HAP-1 (cell line): ENCODE measurements around the gene FTO.
A peak's percentile ranks its signal among the peaks of the same experiment; 100 is the strongest.
"Not testable (repeated sequence)": the region's sequence is repeated elsewhere in the genome, so short reads cannot be mapped to it uniquely, and the experiment has no call there.

ENCODE experiments used
- DNase-seq, 2 experiments: peaks; one replicate each; pipeline ENCODE4 v3.0.0-alpha.2; 2016 to 2020; ENCODE audit warnings: low spot score in 2 of 2
- H3K27me3 ChIP-seq: fragments of 250-450 bp; sonication (Bioruptor Pico); 2 replicates; pipeline ENCODE4 v1.5.1; 2020; ENCODE audit warnings: low read depth, mild to moderate bottlenecking, moderate library complexity
- H3K36me3 ChIP-seq: fragments of 250-450 bp; sonication (Bioruptor Pico); replicated peaks from 2 replicates; pipeline ENCODE4 v1.5.1; 2020; ENCODE audit warnings: mild to moderate bottlenecking
- H3K4me1 ChIP-seq: fragments of 250-450 bp; sonication (Bioruptor Pico); 2 replicates; pipeline ENCODE4 v1.5.1; 2020; ENCODE audit warnings: mild to moderate bottlenecking
- H3K4me3 ChIP-seq: fragments of 250-450 bp; sonication (Bioruptor Pico); 2 replicates; pipeline ENCODE4 v1.5.1; 2020; ENCODE audit warnings: mild to moderate bottlenecking, moderate library complexity
- H3K9me3 ChIP-seq: fragments of 250-450 bp; sonication (Bioruptor Pico); 2 replicates; pipeline ENCODE4 v1.5.1; 2020; ENCODE audit warnings: mild to moderate bottlenecking, moderate library complexity
- in situ Hi-C: fragments of 300-500 bp; cut with MboI; formaldehyde crosslinking; loops from 3 replicates; pipeline ENCODE4 v1.14.3; 2020; ENCODE audit warnings: low sequenced_read_pairs, inconsistent platforms, mixed read lengths

Gene FTO

DNA sequence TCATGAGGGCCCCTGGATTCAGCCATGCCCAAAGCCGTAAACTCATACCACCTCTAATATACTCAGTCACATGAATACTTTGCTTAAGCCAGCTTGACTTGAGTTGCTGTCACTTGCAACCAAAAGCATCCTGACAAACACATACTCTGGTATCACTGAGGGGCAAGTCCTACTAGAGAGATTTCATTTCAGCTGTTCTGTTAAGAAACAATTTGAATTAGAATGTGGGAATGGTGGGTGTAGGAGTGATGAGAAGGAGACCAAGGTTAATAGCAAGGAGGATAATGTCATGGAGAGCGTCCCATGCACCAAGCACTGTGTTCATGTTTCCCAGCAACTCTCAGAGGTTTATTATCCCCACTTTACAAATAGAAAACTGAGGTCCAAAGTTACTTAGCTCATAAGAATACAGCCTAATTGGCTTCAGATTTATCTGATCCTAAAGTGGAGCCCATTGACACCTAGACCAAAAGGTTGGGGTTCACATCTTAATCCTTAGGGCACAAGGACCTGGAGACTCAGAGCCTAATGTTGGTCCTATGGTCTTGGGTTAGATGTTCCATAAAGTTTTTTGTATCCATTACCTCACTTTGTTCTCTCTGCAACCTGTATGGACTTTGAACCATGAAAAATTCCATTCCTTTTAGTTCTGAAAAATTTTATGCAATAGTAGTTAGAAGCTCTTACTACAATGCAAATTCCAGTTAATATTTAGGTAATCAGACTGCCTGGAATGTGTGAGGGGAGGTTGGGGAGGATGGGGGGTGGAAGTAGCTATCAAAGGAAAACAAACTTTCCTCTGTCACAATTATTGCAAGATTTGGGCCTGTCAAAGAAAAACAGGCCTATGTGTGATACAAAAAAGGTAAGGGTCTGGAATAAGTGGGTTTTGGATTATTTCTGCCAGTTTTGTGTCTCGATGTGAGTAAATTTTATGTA lies 476.7 kb downstream of the FTO start:
- no peak for DNase-seq
- Histone ChIP-seq H3K36me3 (no peaks in the 10 kb centered on the region), H3K9me3 (no peaks in the 10 kb centered on the region), H3K4me3 (no peak overlapping the region), H3K4me1 (no peaks in the 10 kb centered on the region), H3K27me3 (no peaks in the 10 kb centered on the region; the same call in 1 of the 2 replicates)
- in situ Hi-C loops: no loop called here

- H3K36me3 ChIP-seq, H3K9me3 ChIP-seq, in situ Hi-C loops: not testable (repeated sequence)
Observed at GRCh38 chr16:54181683-54182329, 477.9 kb downstream of the FTO start.

GRCh38 chr16:54185045-54185444 lies 481.1 kb downstream of the FTO start:
- Histone ChIP-seq H3K4me3 (no peak overlapping the region), H3K4me1 (no peaks in the 10 kb centered on the region), H3K36me3 (no peaks in the 10 kb centered on the region), H3K27me3 (no peaks in the 10 kb centered on the region; the same call in 1 of the 2 replicates), H3K9me3 (no peaks in the 10 kb centered on the region; the same call in 1 of the 2 replicates)
- no peak for DNase-seq
- in situ Hi-C loops: no loop called here

More at GRCh38 chr16:54181683-54182329, 477.9 kb downstream of the FTO start:
- DNase-seq, H3K27me3 ChIP-seq, H3K4me3 ChIP-seq, H3K4me1 ChIP-seq: not testable (repeated sequence)

- Histone ChIP-seq H3K9me3 (no peaks in the 10 kb centered on the region; the same call in 1 of the 2 replicates), H3K4me3 (no peak overlapping the region), H3K36me3 (no peaks in the 10 kb centered on the region), H3K27me3 (no peaks in the 10 kb centered on the region), H3K4me1 (peaks cover 7% of the 10 kb centered on the region)
- in situ Hi-C loops: no loop called here
- DNase-seq: no peak
Observed at GRCh38 chr16:54191163-54191562, 487.2 kb downstream of the FTO start.

GRCh38 chr16:54191592-54191991 lies 487.6 kb downstream of the FTO start:
- Histone ChIP-seq H3K4me3 (no peak overlapping the region), H3K4me1 (peaks cover 7% of the 10 kb centered on the region), H3K27me3 (no peaks in the 10 kb centered on the region), H3K36me3 (no peaks in the 10 kb centered on the region), H3K9me3 (no peaks in the 10 kb centered on the region)
- no peak for DNase-seq
- in situ Hi-C loops: no loop called here

DNA sequence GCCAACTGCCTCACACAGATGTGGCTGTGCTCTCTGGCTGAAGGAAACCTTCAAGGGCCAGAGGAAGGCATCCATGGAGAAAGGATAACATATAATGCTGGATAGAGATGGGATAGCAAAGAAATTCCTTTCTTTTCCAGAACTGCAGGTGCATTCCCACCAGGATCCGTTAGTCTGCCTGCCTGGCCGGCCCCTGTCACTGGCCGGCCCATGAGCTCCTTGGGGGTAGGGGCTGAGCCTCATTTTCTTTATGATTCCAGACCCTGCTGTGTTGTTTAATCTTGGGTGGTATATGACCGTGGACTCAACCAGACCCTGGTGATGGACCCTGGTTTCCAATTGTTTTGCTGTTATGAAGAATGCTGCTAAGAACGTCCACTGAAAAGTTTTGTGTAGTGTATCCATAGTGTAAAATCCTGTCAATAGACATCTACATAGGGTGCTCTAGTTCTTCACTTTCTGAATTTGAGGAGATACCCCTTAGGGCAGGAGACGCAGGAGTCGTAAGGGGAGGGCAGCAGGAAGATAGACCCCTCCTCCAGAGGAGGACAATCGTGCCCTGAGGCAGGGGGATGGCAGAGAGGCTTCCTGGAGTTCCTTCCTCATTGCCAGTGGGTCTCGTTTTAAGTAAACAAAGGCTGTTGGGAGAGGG lies 489.2 kb downstream of the FTO start:
- in situ Hi-C loops: no loop called here
- H3K4me1 ChIP-seq: peaks cover 7% of the 10 kb centered on the region
- no peak overlapping the region for H3K4me3 ChIP-seq
- H3K36me3 ChIP-seq: no peaks in the 10 kb centered on the region
- no peak for DNase-seq
- H3K9me3 ChIP-seq: no peaks in the 10 kb centered on the region
- no peaks in the 10 kb centered on the region for H3K27me3 ChIP-seq

DNA sequence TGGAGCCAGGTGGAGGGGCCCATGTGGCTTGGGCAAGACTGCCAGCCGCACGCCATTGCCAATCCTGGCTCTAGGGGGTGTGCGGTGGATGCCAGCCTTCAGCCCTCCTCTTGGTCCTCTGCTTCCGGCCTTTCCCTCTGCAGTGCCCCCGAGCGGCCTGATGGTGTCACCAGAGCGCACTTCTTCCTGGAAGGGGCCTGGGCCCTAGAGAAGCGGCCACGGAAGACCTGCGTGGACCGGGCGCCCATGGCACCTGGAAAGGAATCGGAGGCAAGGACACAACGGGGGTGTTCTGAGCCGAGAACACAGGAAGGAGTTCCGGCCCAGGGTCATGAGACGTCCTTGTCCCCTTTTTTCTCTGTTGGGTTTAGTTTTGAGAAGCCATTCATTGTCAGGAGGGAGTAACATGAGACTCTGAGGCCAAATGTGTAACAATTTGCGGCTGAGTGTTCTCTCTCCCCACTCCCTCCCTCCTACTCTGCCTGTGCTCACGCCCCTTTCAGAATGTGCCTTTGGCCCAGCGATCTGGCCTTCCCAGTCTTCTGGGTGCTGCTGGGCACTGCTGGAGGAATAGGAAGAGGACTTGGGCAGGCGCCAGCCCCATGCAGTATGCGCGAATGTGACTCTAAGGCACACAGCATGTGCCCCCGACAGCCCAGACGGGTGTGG lies 489.8 kb downstream of the FTO start:
- peak; percentile 53 to 87 for DNase-seq
- Histone ChIP-seq H3K9me3 (no peaks in the 10 kb centered on the region), H3K4me3 (no peak overlapping the region), H3K4me1 (peaks cover 7% of the 10 kb centered on the region), H3K36me3 (no peaks in the 10 kb centered on the region), H3K27me3 (no peaks in the 10 kb centered on the region)
- in situ Hi-C loops: no loop called here

DNA sequence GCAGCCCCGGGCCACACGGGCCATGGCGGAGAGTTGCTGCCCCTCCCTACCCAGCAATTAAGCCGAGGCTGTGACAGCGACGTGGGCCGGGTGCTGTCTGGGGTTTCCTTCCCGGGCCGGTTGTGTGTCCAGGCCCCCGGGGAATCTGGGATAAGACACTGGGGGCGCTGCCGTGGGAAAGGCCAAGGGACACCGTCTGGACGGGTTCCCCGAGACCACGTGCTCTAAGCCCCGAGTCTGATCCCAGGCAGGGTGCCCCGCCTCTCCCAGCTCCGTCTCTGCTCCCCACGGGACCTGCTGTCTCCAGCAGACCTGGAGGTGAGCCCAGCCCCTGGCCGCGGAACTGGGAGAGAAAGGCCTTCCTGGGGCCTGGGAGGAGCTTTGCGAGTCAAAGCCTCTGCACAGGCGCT lies 490.4 kb downstream of the FTO start:
- Histone ChIP-seq H3K27me3 (no peaks in the 10 kb centered on the region), H3K4me3 (no peak overlapping the region), H3K9me3 (no peaks in the 10 kb centered on the region), H3K4me1 (peaks cover 7% of the 10 kb centered on the region), H3K36me3 (no peaks in the 10 kb centered on the region)
- in situ Hi-C loops: no loop called here
- no peak for DNase-seq

- DNase-seq: no peak
- no peaks in the 10 kb centered on the region for H3K27me3 ChIP-seq
- H3K4me3 ChIP-seq: no peak overlapping the region
- no peaks in the 10 kb centered on the region for H3K36me3 ChIP-seq
- peaks cover 7% of the 10 kb centered on the region for H3K4me1 ChIP-seq
- H3K9me3 ChIP-seq: no peaks in the 10 kb centered on the region
- in situ Hi-C loops: no loop called here
Observed at GRCh38 chr16:54197758-54198157, 493.8 kb downstream of the FTO start.

DNA sequence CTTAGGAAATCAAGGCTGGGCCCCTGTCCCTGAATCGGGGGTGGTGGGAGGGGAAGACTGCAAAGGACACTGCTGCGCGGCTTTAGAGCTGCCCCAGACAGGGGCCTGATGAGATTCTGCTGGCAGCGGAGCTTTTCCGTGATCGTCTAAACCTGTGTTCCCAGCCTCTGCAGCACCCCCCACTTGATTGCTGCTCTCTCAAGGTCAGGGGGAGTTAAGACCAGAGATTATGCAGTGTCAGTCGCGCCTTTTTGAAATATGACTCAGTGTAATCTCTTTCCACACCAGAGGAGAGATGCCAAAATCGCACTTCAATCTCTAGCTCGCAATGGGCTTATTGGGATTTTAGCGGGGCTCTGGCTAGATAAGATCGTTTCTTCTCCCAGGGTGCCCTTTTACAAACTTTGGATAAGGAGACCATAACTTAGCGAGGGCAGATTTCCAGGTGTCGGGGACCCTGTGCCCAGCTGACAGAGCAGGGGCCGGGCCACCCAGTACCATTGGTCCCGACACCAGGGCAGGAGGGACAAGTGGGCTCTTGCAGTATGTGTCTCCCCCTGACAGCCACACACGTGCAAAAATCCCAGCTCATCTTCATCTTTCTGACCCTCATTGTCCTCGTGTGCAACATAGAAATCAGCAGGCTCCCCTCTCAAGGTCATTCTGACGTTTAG lies 495.7 kb downstream of the FTO start:
- no peaks in the 10 kb centered on the region for H3K9me3 ChIP-seq
- in situ Hi-C loops: no loop called here
- H3K27me3 ChIP-seq: no peaks in the 10 kb centered on the region
- H3K4me1 ChIP-seq: no peaks in the 10 kb centered on the region
- H3K36me3 ChIP-seq: no peaks in the 10 kb centered on the region
- H3K4me3 ChIP-seq: no peak overlapping the region
- no peak for DNase-seq

- Histone ChIP-seq H3K9me3 (no peaks in the 10 kb centered on the region), H3K36me3 (no peaks in the 10 kb centered on the region), H3K27me3 (no peaks in the 10 kb centered on the region), H3K4me1 (no peaks in the 10 kb centered on the region), H3K4me3 (no peak overlapping the region)
- no peak for DNase-seq
- in situ Hi-C loops: no loop called here
Observed at GRCh38 chr16:54200161-54200534, 496.2 kb downstream of the FTO start.

GRCh38 chr16:54200720-54201119 lies 496.8 kb downstream of the FTO start:
- no peaks in the 10 kb centered on the region for H3K4me1 ChIP-seq
- H3K36me3 ChIP-seq: no peaks in the 10 kb centered on the region
- H3K27me3 ChIP-seq: no peaks in the 10 kb centered on the region
- no peak for DNase-seq
- H3K9me3 ChIP-seq: no peaks in the 10 kb centered on the region
- no peak overlapping the region for H3K4me3 ChIP-seq
- in situ Hi-C loops: no loop called here

GRCh38 chr16:54201200-54201599 lies 497.2 kb downstream of the FTO start:
- peak in 1 of 2 experiments; percentile 12 for DNase-seq
- Histone ChIP-seq H3K27me3 (no peaks in the 10 kb centered on the region), H3K9me3 (no peaks in the 10 kb centered on the region), H3K36me3 (no peaks in the 10 kb centered on the region), H3K4me1 (no peaks in the 10 kb centered on the region), H3K4me3 (no peak overlapping the region)
- in situ Hi-C loops: no loop called here
